HepG2 (cell line): ENCODE data around the gene ASPHD1. TPM values are rescaled to one million over a fixed set of nuclear protein-coding genes. Genes with fewer than 3 reads are reported as not detected.

Experiments
- ATAC-seq: fragments of 200-7000 bp; cut with Tn5 transposase; 3 replicates; pipeline ENCODE4 v1.9.1; 2020; ENCODE audit warnings: mild to moderate bottlenecking, moderate library complexity
- BruUV-seq: library from RNA; stranded (reverse); fragments of 400-500 nt; replicated peaks from 2 replicates; lab custom pipeline; 2021; lab: Mats Ljungman, UMichigan
- CTCF ChIA-PET: fragments of 300-600 bp; formaldehyde crosslinking; extraction: SDS; loops from one replicate; lab custom pipeline; 2021; ENCODE audit warnings: low total read pairs, inconsistent platforms, low intra/inter-chr PET ratio; lab: Yijun Ruan, JAX
- POLR2A ChIA-PET: fragments of 350-600 bp; sonication (Branson Sonifier 250); formaldehyde crosslinking; loops from one replicate; lab custom pipeline; 2020; ENCODE audit warnings: antibody characterized with exemption, inconsistent platforms; lab: Yijun Ruan, JAX
- DNase-seq: peaks from one replicate; pipeline ENCODE4 v3.0.0-alpha.2; 2015; ENCODE audit warnings: low spot score
- FAIRE-seq: peaks from 3 replicates; lab custom pipeline; 2011; peaks lifted over from hg19 to GRCh38; lab: Jason Lieb, UNC
- H2AFZ ChIP-seq: one replicate; pipeline ENCODE4 v1.6.1; 2011; ENCODE audit warnings: low read length, inconsistent platforms
- H3K27ac ChIP-seq: fragments of 300-600 bp; 3 replicates; pipeline ENCODE4 v1.8.0; 2011; ENCODE audit warnings: mixed run types, mild to moderate bottlenecking, mixed read lengths, low read length, inconsistent platforms; ENCODE audit not compliant: insufficient read depth; ENCODE audit errors: extremely low read length
- H3K27me3 ChIP-seq, 2 experiments: fragments of 200-600 bp in 1 of 2; 2 replicates in 1 of 2; 3 replicates in 1 of 2; pipeline versions ENCODE4 v1.6.0 to v1.8.0; 2011; ENCODE audit warnings: low read length in 2 of 2, mild to moderate bottlenecking in 2 of 2, moderate library complexity in 2 of 2, inconsistent platforms in 1 of 2; ENCODE audit not compliant: insufficient read depth in 2 of 2, control insufficient read depth in 1 of 2
- H3K36me3 ChIP-seq, 2 experiments: fragments of 200-600 bp in 1 of 2; replicated peaks in 1 of 2; 2 replicates in 1 of 2; 3 replicates in 1 of 2; pipeline versions ENCODE4 v1.5.1 to v1.8.0; 2011; ENCODE audit warnings: low read length in 2 of 2, inconsistent platforms in 1 of 2; ENCODE audit not compliant: insufficient read depth in 2 of 2, control insufficient read depth in 1 of 2
- H3K4me1 ChIP-seq: 2 replicates; pipeline ENCODE4 v1.5.1; 2012; ENCODE audit warnings: low read length, inconsistent platforms; ENCODE audit not compliant: insufficient read depth
- H3K4me2 ChIP-seq: 2 replicates; pipeline ENCODE4 v1.6.0; 2011; ENCODE audit warnings: low read depth, low read length, inconsistent platforms
- H3K4me3 ChIP-seq, 3 experiments: fragments of 200-600 bp in 1 of 3; sonication (generic), shearing (Covaris generic) in 1 of 3; replicated peaks in 1 of 3; 2 replicates each; pipeline ENCODE4 v1.5.1; 2011 to 2016; ENCODE audit warnings: low read length in 3 of 3, inconsistent platforms in 2 of 3, low read depth in 2 of 3, mild to moderate bottlenecking in 2 of 3, control low read depth in 1 of 3, mixed read lengths in 1 of 3; ENCODE audit not compliant: insufficient read depth in 1 of 3
- H3K79me2 ChIP-seq: one replicate; pipeline ENCODE4 v1.6.1; 2011; ENCODE audit warnings: low read length, inconsistent platforms; ENCODE audit not compliant: insufficient read depth
- H3K9ac ChIP-seq: 2 replicates; pipeline ENCODE4 v1.6.0; 2011; ENCODE audit warnings: mild to moderate bottlenecking, low read depth, low read length, inconsistent platforms; ENCODE audit not compliant: insufficient read depth
- H3K9me3 ChIP-seq: 2 replicates; pipeline ENCODE4 v1.5.1; 2012; ENCODE audit warnings: mild to moderate bottlenecking, low read length
- H4K20me1 ChIP-seq: 2 replicates; pipeline ENCODE4 v1.6.0; 2011; ENCODE audit warnings: inconsistent platforms, mild to moderate bottlenecking, low read length, moderate library complexity; ENCODE audit not compliant: insufficient read depth
- FOXA1 ChIP-seq, 2 experiments: fragments of 450-650 bp in 1 of 2; sonication (generic) in 1 of 2; formaldehyde crosslinking in 1 of 2; IDR thresholded peaks; 2 replicates each; pipeline versions ENCODE4 v1.4.0 to v1.6.1; 2016 to 2020; ENCODE audit warnings: missing genetic modification reagents in 1 of 2
- TEAD3 ChIP-seq: optimal IDR thresholded peaks from 2 replicates; pipeline ENCODE3; 2016; ENCODE audit warnings: borderline replicate concordance
- ZBTB7A ChIP-seq: sonication (generic); formaldehyde crosslinking; IDR thresholded peaks from 2 replicates; pipeline ENCODE4 v1.8.0; 2022; ENCODE audit warnings: mild to moderate bottlenecking, missing genetic modification reagents
- ZNF460 ChIP-seq: sonication (generic); formaldehyde crosslinking; IDR thresholded peaks from 2 replicates; pipeline ENCODE4 v1.5.1; 2020; ENCODE audit warnings: missing genetic modification reagents, mild to moderate bottlenecking, borderline replicate concordance
- ZNF883 ChIP-seq: sonication (generic); formaldehyde crosslinking; IDR thresholded peaks from 2 replicates; pipeline ENCODE4 v1.5.1; 2020; ENCODE audit warnings: mild to moderate bottlenecking, missing genetic modification reagents; ENCODE audit errors: not compliant biosample characterization
- WGBS: methylation state at CpG from one replicate; pipeline ENCODE4 v1.1.6; 2017; ENCODE audit warnings: low lambda C conversion rate; 5-methylcytosine and 5-hydroxymethylcytosine counted together
- in situ Hi-C: cut with HindIII; loops from 2 replicates; pipeline ENCODE4 v1.10.0; 2017; ENCODE audit warnings: low pct_unique_long_range_greater_than_20kb; ENCODE audit not compliant: extremely low pct_ligation_motif_present
- intact Hi-C: fragments of 100-400 bp; cut with micrococcal nuclease; formaldehyde crosslinking; loops from one replicate; pipeline ENCODE4 v1.10.0; 2022; ENCODE audit not compliant: unreplicated experiment
- polyA plus RNA-seq, 8 experiments: library from polyadenylated mRNA; depleted of rRNA in 3 of 8; stranded (reverse) in 7 of 8; unstranded in 1 of 8; fragments of >200 nt; fragmentation: Illumina TruSeq in 4 of 8; extraction: Trizol in 4 of 8; gene quantifications; 2 replicates each; pipeline versions ENCODE4 v1.2.1 to v1.2.3, GENCODE V29; 2011 to 2016; ENCODE audit warnings: low read depth in 4 of 8, missing spikeins in 1 of 8, mixed read lengths in 1 of 8; ENCODE audit not compliant: insufficient read depth in 1 of 8
- total RNA-seq, 5 experiments: library from RNA; depleted of rRNA; stranded (reverse); fragments of >200 nt; fragmentation: Illumina TruSeq; extraction: Trizol; gene quantifications; 2 replicates each; pipeline ENCODE4 v1.2.3, GENCODE V29; 2016; ENCODE audit warnings: low read depth in 1 of 5
- TF ChIP-seq, protein P1 (sequence below): sonication (generic); formaldehyde crosslinking; IDR thresholded peaks from 2 replicates; pipeline ENCODE4 v1.5.0; 2020; ENCODE audit warnings: mild to moderate bottlenecking, missing genetic modification reagents, moderate library complexity
- TF ChIP-seq, protein P2 (sequence below), 2 experiments: sonication (generic) in 1 of 2; formaldehyde crosslinking in 1 of 2; IDR thresholded peaks; 2 replicates each; pipeline versions ENCODE4 v1.5.1 to v1.6.1; 2011 to 2020; ENCODE audit warnings: borderline replicate concordance in 1 of 2, low read depth in 1 of 2, low read length in 1 of 2, mild to moderate bottlenecking in 1 of 2, missing genetic modification reagents in 1 of 2, moderate library complexity in 1 of 2

ASPHD1 gene
- total and polyA plus RNA-seq, 2 of the 13 experiments (the other 11 are each of a cell fraction or from before 2014, with no cell fraction given): 13.1 to 19.7 TPM

DNA sequence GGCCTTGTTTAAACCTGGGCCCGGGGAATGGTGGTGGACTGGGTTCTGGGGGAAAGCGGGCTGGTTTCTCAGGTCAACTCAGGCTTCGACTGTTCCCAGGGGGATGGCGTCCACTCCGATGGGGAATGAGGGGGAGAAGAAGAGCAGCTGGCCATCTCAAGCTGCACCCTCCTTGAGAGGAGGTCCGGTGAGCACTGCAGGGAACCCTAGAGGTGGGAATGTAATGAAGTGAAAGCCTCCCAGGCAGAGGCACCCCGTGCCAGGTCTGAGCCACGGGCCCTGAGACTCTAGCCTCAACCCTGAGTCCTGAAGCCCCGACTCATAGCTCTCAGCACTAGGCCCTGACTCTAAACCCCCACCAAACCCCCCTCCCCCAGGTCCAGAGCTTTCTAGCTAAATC, 36.1 kb upstream of the ASPHD1 start:
- WGBS: 40% methylated on average over 9 of the region's 9 CpGs
- ChIA-PET POLR2A (interaction anchor here (0.7 to 4.1 kb wide), 12 partner anchors 16 to 185 kb away, joined by 3 to 29 read pairs (median 7); partner anchors contain the start of genes ASPHD1, KCTD13, PAGR1 and QPRT), CTCF (no interaction called here)
- ATAC-seq (peak; percentile 22), FAIRE-seq (no peak), DNase-seq (no peak)
- peaks cover 13% of the 10 kb centered on the region for H3K79me2 ChIP-seq
- peak overlapping the region; percentile 91 for H3K4me2 ChIP-seq
- intact Hi-C loops: loop anchor here (5.0 kb wide), 1 partner anchor 37 kb away; no protein-coding TSS in a partner anchor
- H3K36me3 ChIP-seq: peaks cover 3 to 13% of the 10 kb centered on the region in 2 experiments; a peak in 3 of 5 replicates
- BruUV-seq: no TSS peak
- H3K9ac ChIP-seq: peak overlapping the region; percentile 93
- H3K27ac ChIP-seq: no peak overlapping the region
- peak overlapping the region; percentile 52 to 88 (median 85); a peak in 5 of 6 replicates for H3K4me3 ChIP-seq
- in situ Hi-C loops: loop anchor here (10.0 kb wide), 1 partner anchor 141 kb away; no protein-coding TSS in a partner anchor
- no peaks in the 10 kb centered on the region for H3K9me3 ChIP-seq
- peaks cover 37% of the 10 kb centered on the region for H3K4me1 ChIP-seq
- no peaks in the 10 kb centered on the region; the same call in 1 of the 2 replicates for H4K20me1 ChIP-seq
- no peaks in the 10 kb centered on the region; a peak in 1 of 5 replicates for H3K27me3 ChIP-seq
- TF ChIP-seq, protein P1, sequence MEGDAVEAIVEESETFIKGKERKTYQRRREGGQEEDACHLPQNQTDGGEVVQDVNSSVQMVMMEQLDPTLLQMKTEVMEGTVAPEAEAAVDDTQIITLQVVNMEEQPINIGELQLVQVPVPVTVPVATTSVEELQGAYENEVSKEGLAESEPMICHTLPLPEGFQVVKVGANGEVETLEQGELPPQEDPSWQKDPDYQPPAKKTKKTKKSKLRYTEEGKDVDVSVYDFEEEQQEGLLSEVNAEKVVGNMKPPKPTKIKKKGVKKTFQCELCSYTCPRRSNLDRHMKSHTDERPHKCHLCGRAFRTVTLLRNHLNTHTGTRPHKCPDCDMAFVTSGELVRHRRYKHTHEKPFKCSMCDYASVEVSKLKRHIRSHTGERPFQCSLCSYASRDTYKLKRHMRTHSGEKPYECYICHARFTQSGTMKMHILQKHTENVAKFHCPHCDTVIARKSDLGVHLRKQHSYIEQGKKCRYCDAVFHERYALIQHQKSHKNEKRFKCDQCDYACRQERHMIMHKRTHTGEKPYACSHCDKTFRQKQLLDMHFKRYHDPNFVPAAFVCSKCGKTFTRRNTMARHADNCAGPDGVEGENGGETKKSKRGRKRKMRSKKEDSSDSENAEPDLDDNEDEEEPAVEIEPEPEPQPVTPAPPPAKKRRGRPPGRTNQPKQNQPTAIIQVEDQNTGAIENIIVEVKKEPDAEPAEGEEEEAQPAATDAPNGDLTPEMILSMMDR (CRISPR knock-in tag): 0 out of 2 replicates have a peak, but pooled peaks have one; percentile 20
- 0 out of 2 replicates have a peak, but pooled peaks have one; percentile 1 for TF ChIP-seq ZBTB7A (CRISPR knock-in tag)
- peak; percentile 75 for TF ChIP-seq TEAD3
- TF ChIP-seq ZNF883 (CRISPR knock-in tag): no peak
- H2AFZ ChIP-seq: peak overlapping the region; percentile 24

DNA sequence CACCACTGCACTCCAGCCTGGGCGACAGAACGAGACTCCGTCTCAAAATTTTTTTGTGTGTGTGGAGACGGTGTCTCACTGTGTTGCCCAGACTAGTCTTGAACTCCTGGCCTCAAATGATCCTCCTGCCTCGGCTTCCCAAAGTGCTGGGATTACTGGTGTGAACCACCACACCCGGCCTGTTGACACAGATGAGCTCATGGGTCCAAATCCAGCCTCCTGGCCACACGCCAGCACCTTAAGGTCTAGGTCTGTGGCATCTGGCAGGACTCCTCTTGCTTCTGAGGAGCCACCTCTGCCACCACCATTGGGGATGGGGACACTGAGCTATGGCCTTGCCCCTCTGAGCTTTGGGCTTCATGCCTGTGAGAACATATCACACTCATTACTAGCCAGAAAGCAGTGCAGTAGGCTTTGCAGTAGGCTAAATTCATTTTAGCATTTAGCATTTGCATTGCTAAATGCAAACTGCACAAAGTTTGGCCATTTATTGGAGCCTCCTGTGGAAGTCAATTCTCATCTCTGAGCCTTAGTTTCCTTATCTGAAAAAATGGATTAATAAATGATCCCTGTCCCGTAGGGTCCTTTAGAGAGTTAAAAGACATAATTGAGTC, 31.8 kb upstream of the ASPHD1 start:
- ChIA-PET CTCF (no interaction called here), POLR2A (interaction anchor here (0.7 to 1.4 kb wide), 3 partner anchors 10 to 32 kb away, joined by 3 to 12 read pairs (median 6); partner anchors contain the start of genes ASPHD1 and SEZ6L2)
- Histone ChIP-seq H3K9ac (no peak overlapping the region), H3K4me2 (no peak overlapping the region), H3K4me3 (no peak overlapping the region), H3K36me3 (no peaks in the 10 kb centered on the region; a peak in 2 of 5 replicates), H2AFZ (no peak overlapping the region), H3K9me3 (no peaks in the 10 kb centered on the region), H3K27me3 (no peaks in the 10 kb centered on the region), H3K27ac (no peak overlapping the region), H4K20me1 (no peaks in the 10 kb centered on the region), H3K79me2 (no peaks in the 10 kb centered on the region), H3K4me1 (peaks cover 21% of the 10 kb centered on the region)
- 51% methylated on average over 8 of the region's 8 CpGs for WGBS
- no peak for FAIRE-seq
- DNase-seq: no peak
- in situ Hi-C loops (loop anchor here (10.0 kb wide), 1 partner anchor 136 kb away; no protein-coding TSS in a partner anchor), intact Hi-C loops (no loop called here)
- BruUV-seq: no TSS peak
- no peak for ATAC-seq
- TF ChIP-seq FOXA1 (IDR thresholded peaks at IDR 0.05) (no peak), FOXA1 (CRISPR knock-in tag; IDR thresholded peaks at IDR 0.05) (0 out of 2 replicates have a peak, but pooled peaks have one; percentile 30), ZNF460 (CRISPR knock-in tag) (peak; percentile 33; the same call in 1 of the 2 replicates)
- TF ChIP-seq, protein P2, sequence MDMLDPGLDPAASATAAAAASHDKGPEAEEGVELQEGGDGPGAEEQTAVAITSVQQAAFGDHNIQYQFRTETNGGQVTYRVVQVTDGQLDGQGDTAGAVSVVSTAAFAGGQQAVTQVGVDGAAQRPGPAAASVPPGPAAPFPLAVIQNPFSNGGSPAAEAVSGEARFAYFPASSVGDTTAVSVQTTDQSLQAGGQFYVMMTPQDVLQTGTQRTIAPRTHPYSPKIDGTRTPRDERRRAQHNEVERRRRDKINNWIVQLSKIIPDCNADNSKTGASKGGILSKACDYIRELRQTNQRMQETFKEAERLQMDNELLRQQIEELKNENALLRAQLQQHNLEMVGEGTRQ (IDR thresholded peaks at IDR 0.05; ENCODE audit: low read depth, low read length): no peak
- TF ChIP-seq, protein P2 (CRISPR knock-in tag; IDR thresholded peaks at IDR 0.05; ENCODE audit: borderline replicate concordance): no peak
